MV-4-11 (cell line): ENCODE results near the gene PHYHIPL.
"Not testable (repeated sequence)": the region's sequence is repeated elsewhere in the genome, so short reads cannot be mapped to it uniquely, and the experiment has no call there.

Experiments used
- DNase-seq: peaks from one replicate; lab custom pipeline; 2025; lab: John Stamatoyannopoulos, UW

Gene PHYHIPL

GRCh38 chr10:59206204-59206720 is 29.8 kb downstream of the PHYHIPL start:
- DNase-seq: no peak

- DNase-seq: no peak
Observed at GRCh38 chr10:59212301-59212798, 35.9 kb downstream of the PHYHIPL start.

GRCh38 chr10:59214160-59214559 is 37.7 kb downstream of the PHYHIPL start:
- no peak for DNase-seq

GRCh38 chr10:59216178-59216869 is 39.9 kb downstream of the PHYHIPL start:
- no peak for DNase-seq

GRCh38 chr10:59222788-59223187 is 46.3 kb downstream of the PHYHIPL start:
- no peak for DNase-seq

GRCh38 chr10:59223597-59223996 is 47.2 kb downstream of the PHYHIPL start:
- DNase-seq: not testable (repeated sequence)

- no peak for DNase-seq
Observed at GRCh38 chr10:59225211-59225610, 48.8 kb downstream of the PHYHIPL start.

GRCh38 chr10:59227136-59227673 is 50.8 kb downstream of the PHYHIPL start:
- DNase-seq: no peak

GRCh38 chr10:59229441-59229840 is 53.0 kb downstream of the PHYHIPL start:
- no peak for DNase-seq

GRCh38 chr10:59234194-59234593 is 57.8 kb downstream of the PHYHIPL start:
- no peak for DNase-seq

GRCh38 chr10:59234816-59235429 is 58.5 kb downstream of the PHYHIPL start:
- DNase-seq: peak; percentile 1

GRCh38 chr10:59236064-59236697 is 59.7 kb downstream of the PHYHIPL start:
- DNase-seq: no peak

GRCh38 chr10:59237775-59238174 is 61.3 kb downstream of the PHYHIPL start:
- no peak for DNase-seq

- DNase-seq: not testable (repeated sequence)
Observed at GRCh38 chr10:59239108-59239507, 62.7 kb downstream of the PHYHIPL start.

- peak; percentile 9 for DNase-seq
Observed at GRCh38 chr10:59240582-59241183, 64.2 kb downstream of the PHYHIPL start.

GRCh38 chr10:59242057-59242456 is 65.6 kb downstream of the PHYHIPL start:
- DNase-seq: no peak

- no peak for DNase-seq
Observed at GRCh38 chr10:59242991-59243390, 66.5 kb downstream of the PHYHIPL start.

GRCh38 chr10:59243611-59244195 is 67.3 kb downstream of the PHYHIPL start:
- no peak for DNase-seq

GRCh38 chr10:59244871-59245270 is 68.4 kb downstream of the PHYHIPL start:
- no peak for DNase-seq

GRCh38 chr10:59245686-59246085 is 69.2 kb downstream of the PHYHIPL start:
- DNase-seq: peak; percentile 43

GRCh38 chr10:59252491-59252890 is 76.0 kb downstream of the PHYHIPL start:
- no peak for DNase-seq

- no peak for DNase-seq
Observed at GRCh38 chr10:59255463-59255862, 79.0 kb downstream of the PHYHIPL start.
